Ishikawa (cell line): ENCODE results near the gene RAB10.

Experiments
- CEBPB ChIP-seq: IDR thresholded peaks from 2 replicates; pipeline ENCODE4 v1.6.1; 2012
- CREB1 ChIP-seq: IDR thresholded peaks from 2 replicates; pipeline ENCODE4 v1.6.1; 2012; ENCODE audit warnings: low read depth
- EGR1 ChIP-seq: IDR thresholded peaks from 2 replicates; pipeline ENCODE4 v1.6.1; 2012
- EP300 ChIP-seq: IDR thresholded peaks from 2 replicates; pipeline ENCODE4 v1.6.1; 2012; ENCODE audit warnings: borderline replicate concordance
- FOXM1 ChIP-seq: IDR thresholded peaks from 2 replicates; pipeline ENCODE4 v1.6.1; 2012; ENCODE audit warnings: low read depth, borderline replicate concordance
- NFIC ChIP-seq: IDR thresholded peaks from 2 replicates; pipeline ENCODE4 v1.6.1; 2012
- RAD21 ChIP-seq: IDR thresholded peaks from 2 replicates; pipeline ENCODE4 v1.6.1; 2012; ENCODE audit warnings: low read depth
- TAF1 ChIP-seq: IDR thresholded peaks from 2 replicates; pipeline ENCODE4 v1.6.1; 2012; ENCODE audit warnings: low read depth, mild to moderate bottlenecking
- TCF12 ChIP-seq: IDR thresholded peaks from 2 replicates; pipeline ENCODE4 v1.6.1; 2012; ENCODE audit warnings: low read depth
- TEAD4 ChIP-seq: IDR thresholded peaks from 2 replicates; pipeline ENCODE4 v1.6.1; 2012
- YY1 ChIP-seq: IDR thresholded peaks from 2 replicates; pipeline ENCODE4 v1.6.1; 2012; ENCODE audit warnings: low read depth
- ZBTB7A ChIP-seq: IDR thresholded peaks from 2 replicates; pipeline ENCODE4 v1.6.1; 2012; ENCODE audit warnings: low read depth
- TF ChIP-seq, protein P1 (sequence below): IDR thresholded peaks from 2 replicates; pipeline ENCODE4 v1.6.1; 2012
- TF ChIP-seq, protein P2 (sequence below): IDR thresholded peaks from 2 replicates; pipeline ENCODE4 v1.6.1; 2012
- TF ChIP-seq, protein P3 (sequence below): IDR thresholded peaks from 2 replicates; pipeline ENCODE4 v1.6.1; 2012; ENCODE audit warnings: low read depth, mild to moderate bottlenecking

RAB10 gene

DNA sequence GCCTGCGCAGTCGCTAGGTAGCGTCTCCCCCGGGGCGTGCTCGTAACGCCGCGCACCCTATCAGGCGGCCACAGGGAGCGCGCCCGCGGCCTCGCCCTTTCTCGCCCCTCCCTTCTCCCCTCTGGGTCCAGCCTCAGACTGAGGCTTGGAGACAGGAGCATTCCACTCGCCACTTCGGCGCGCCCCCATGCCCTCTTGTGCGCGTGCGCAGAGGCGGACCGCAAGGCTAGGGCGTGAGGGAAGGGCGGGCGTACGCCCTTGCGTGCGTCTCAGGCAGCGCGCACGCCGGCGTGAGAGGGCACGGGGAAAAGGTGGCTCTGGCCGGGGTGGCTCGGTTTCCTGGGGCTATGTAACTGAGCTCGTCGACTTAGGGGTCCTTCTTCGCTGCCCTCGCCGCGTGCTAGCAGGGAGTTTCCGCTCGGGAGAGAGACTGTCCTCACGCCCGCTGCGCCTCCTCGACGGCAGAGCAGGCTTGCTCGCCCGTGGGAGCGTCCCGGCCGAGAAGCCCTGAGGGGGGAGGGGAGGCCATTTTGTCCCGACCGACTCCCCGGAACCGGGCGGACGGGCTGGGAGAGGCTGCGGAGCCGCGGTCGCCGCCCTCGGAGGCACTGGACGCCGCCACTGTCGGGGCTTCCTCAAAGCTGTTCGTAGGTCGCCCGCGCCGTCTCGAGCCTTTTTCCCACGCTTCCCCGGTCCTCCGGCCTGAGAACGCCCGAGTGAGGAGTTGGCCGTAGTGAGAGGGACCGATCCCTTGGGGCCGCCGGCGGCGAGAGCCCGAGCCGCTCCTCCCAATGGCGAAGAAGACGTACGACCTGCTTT lies at the start of gene RAB10:
TSS of gene RAB10 (plus strand) at position 267 of the 819 bp plus-strand sequence. CDS start at position 792, 525 bp downstream.
- TF ChIP-seq TAF1 (peak; percentile 98), RAD21 (no peak), TEAD4 (peak; percentile 3; the same call in 1 of the 2 replicates), TCF12 (peak; percentile 55; the same call in 1 of the 2 replicates), ZBTB7A (no peak), YY1 (peak; percentile 78), FOXM1 (peak; percentile 33; the same call in 1 of the 2 replicates), CEBPB (no peak), EGR1 (no peak; the same call in 1 of the 2 replicates), EP300 (no peak), CREB1 (no peak), NFIC (no peak; the same call in 1 of the 2 replicates)
- TF ChIP-seq, protein P1, sequence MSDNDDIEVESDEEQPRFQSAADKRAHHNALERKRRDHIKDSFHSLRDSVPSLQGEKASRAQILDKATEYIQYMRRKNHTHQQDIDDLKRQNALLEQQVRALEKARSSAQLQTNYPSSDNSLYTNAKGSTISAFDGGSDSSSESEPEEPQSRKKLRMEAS = peak; percentile 81
- TF ChIP-seq, protein P2, sequence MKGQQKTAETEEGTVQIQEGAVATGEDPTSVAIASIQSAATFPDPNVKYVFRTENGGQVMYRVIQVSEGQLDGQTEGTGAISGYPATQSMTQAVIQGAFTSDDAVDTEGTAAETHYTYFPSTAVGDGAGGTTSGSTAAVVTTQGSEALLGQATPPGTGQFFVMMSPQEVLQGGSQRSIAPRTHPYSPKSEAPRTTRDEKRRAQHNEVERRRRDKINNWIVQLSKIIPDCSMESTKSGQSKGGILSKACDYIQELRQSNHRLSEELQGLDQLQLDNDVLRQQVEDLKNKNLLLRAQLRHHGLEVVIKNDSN = peak; percentile 45
- TF ChIP-seq, protein P3, sequence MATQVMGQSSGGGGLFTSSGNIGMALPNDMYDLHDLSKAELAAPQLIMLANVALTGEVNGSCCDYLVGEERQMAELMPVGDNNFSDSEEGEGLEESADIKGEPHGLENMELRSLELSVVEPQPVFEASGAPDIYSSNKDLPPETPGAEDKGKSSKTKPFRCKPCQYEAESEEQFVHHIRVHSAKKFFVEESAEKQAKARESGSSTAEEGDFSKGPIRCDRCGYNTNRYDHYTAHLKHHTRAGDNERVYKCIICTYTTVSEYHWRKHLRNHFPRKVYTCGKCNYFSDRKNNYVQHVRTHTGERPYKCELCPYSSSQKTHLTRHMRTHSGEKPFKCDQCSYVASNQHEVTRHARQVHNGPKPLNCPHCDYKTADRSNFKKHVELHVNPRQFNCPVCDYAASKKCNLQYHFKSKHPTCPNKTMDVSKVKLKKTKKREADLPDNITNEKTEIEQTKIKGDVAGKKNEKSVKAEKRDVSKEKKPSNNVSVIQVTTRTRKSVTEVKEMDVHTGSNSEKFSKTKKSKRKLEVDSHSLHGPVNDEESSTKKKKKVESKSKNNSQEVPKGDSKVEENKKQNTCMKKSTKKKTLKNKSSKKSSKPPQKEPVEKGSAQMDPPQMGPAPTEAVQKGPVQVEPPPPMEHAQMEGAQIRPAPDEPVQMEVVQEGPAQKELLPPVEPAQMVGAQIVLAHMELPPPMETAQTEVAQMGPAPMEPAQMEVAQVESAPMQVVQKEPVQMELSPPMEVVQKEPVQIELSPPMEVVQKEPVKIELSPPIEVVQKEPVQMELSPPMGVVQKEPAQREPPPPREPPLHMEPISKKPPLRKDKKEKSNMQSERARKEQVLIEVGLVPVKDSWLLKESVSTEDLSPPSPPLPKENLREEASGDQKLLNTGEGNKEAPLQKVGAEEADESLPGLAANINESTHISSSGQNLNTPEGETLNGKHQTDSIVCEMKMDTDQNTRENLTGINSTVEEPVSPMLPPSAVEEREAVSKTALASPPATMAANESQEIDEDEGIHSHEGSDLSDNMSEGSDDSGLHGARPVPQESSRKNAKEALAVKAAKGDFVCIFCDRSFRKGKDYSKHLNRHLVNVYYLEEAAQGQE = no peak; the same call in 1 of the 2 replicates

DNA sequence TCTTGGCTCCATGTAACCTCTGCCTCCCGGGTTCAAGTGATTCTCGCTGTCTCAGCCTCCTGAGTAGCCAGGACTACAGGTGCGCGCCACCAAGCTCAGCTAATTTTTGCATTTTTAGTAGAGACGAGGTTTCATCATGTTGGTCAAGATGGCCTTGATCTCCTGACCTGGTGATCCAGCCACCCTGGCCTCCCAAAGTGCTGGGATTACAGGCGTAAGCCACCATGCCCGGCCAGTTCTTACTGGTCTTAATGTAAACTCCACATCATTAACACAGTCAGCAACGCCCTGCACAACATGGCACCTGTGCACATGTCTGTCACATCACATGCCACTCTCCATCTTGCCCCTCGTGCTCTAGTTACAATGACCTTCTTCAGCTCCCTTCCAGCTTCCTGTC lies 45.8 kb upstream of the RAB10 start:
- TF ChIP-seq, protein P3 = no peak
- TF ChIP-seq, protein P1 = no peak
- TF ChIP-seq TAF1 (no peak), RAD21 (no peak), TEAD4 (no peak), CEBPB (no peak), CREB1 (no peak)
- TF ChIP-seq, protein P2 = no peak

DNA sequence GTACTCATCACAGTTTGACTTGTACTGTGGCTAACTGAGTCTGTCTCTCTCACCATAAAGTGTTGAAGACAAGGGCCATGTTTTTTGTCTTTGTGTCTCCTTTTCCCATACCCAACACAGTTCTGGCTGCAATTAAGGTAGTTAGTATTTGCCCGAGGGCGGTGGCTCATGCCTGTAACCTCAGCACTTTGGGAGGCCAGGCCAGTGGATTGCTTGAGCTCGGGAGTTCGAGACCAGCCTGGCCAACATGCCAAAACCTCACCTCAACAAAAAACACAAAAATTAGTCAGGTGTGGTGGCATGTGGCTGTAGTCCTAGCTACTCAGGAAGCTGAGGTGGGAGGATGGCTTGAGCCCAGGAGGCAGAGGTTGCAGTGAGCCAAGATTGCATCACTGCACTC lies 44.7 kb upstream of the RAB10 start:
- TF ChIP-seq NFIC (no peak), EGR1 (no peak), TCF12 (no peak), EP300 (no peak), FOXM1 (no peak), CREB1 (no peak), RAD21 (no peak), YY1 (no peak), ZBTB7A (no peak), TEAD4 (no peak), TAF1 (no peak), CEBPB (no peak)
- TF ChIP-seq, protein P3 = no peak
- TF ChIP-seq, protein P2 = no peak
- TF ChIP-seq, protein P1 = no peak

DNA sequence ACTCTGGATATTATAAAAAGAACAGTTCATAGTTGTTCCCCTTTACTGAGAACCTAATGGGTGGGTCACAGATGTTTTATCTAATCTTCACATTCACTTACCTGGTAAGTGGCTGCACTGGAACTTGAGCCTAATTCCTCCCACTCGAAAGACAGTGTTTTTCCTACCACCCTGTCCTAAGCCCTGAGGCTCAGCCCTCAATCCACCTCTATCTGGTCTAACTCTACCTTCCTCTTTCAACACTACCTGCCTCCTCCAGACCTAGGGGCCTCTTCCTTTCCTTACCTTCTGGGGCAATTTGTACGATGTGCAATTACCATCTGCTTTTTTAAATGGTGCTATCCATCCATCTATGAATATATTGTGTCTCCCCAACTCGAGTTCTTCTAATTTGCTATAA lies 41.9 kb upstream of the RAB10 start:
- TF ChIP-seq TAF1 = no peak
